Measurements from ENCODE around the gene SYNJ2.
"Not testable (repeated sequence)": the region's sequence is repeated elsewhere in the genome, so short reads cannot be mapped to it uniquely, and the experiment has no call there.

- TF ChIP-seq TAF1 (IDR thresholded peaks at IDR 0.05; ENCODE audit: low read depth); POLR2AphosphoS5 (IDR thresholded peaks at IDR 0.05); CTCF (IDR thresholded peaks at IDR 0.05; ENCODE audit: poor library complexity, severe bottlenecking); RAD21 (conservative IDR thresholded peaks at IDR 0.05): not testable (repeated sequence)
Observed at GRCh38 chr6:157950899-157951298, 30.8 kb upstream of the SYNJ2 start.

Data from neural cell (in vitro differentiated cells).